Peyer's patch (tissue), 4 donors: ENCODE measurements around the gene UTS2B.

Experiments used
- CTCF ChIP-seq, 6 experiments: fragments of 450-650 bp in 4 of 6; fragments of 200-600 bp in 2 of 6; sonication (generic) in 1 of 6; IDR thresholded peaks; one replicate each; pipeline ENCODE4 v1.5.1; 2017 to 2019; ENCODE audit warnings: antibody characterized with exemption in 6 of 6, mild to moderate bottlenecking in 3 of 6, moderate library complexity in 1 of 6
- POLR2A ChIP-seq, 2 donors: fragments of 450-650 bp; IDR thresholded peaks; one replicate each; pipeline ENCODE4 v1.5.1; 2017; ENCODE audit warnings: antibody characterized with exemption in 2 of 2, mild to moderate bottlenecking in 2 of 2, moderate library complexity in 2 of 2

- no peak for TF ChIP-seq CTCF (IDR thresholded peaks at IDR 0.05)
- TF ChIP-seq POLR2A (IDR thresholded peaks at IDR 0.05) = no peak
Observed at GRCh38 chr3:191331388-191331787, 1.1 kb upstream of the UTS2B start.
